ENCODE data around the gene IRF2BPL. TPM values are rescaled to one million over a fixed set of nuclear protein-coding genes. Genes with fewer than 3 reads are reported as not detected.

The IRF2BPL gene
- total RNA-seq, 5 donors from 2014 or later (not counting 1 experiment from before 2014, with no cell fraction given) = 32.6 to 50.4 (median 38.8) TPM

GRCh38 chr14:76976240-76977005 lies 52.1 kb downstream of the IRF2BPL start:
- H3K27me3 ChIP-seq (replicated peaks in 1 of 2; ENCODE audit: control insufficient read depth in 2 of 2, extremely low read depth in 1 of 2, insufficient read depth in 2 of 2, low read length in 1 of 2) = no peaks in the 10 kb centered on the region

GRCh38 chr14:76975812-76976211 lies 52.7 kb downstream of the IRF2BPL start:
- Mint-ChIP-seq H3K4me3 (no peak overlapping the region), H3K4me1 (peaks cover 15 to 21% (median 19%) of the 10 kb centered on the region in 3 donors), H3K27me3 (no peaks in the 10 kb centered on the region), H3K9me3 (no peaks in the 10 kb centered on the region), H3K27ac (no peak overlapping the region), H3K36me3 (no peaks in the 10 kb centered on the region)
- H3K36me3 ChIP-seq (ENCODE audit: control insufficient read depth in 2 of 2, extremely low read depth in 1 of 2, insufficient read depth in 1 of 2, low read length in 1 of 2) = no peaks in the 10 kb centered on the region
- POLR2A ChIA-PET = interaction anchor here in 1 of 2 donors (0.6 kb wide), 1 partner anchor 1688 kb away, joined by 5 read pairs; no protein-coding TSS in a partner anchor
- no peak for ATAC-seq (replicated peaks in 1 of 4)
- CTCF ChIA-PET = interaction anchor here (0.6 to 1.6 kb wide), 3 partner anchors 8 to 14 kb away, joined by 3 to 7 read pairs (median 3); no protein-coding TSS in a partner anchor
- H3K4me3 ChIP-seq (ENCODE audit: control insufficient read depth in 1 of 2, extremely low read depth in 1 of 2, low read length in 1 of 2) = no peak overlapping the region
- WGBS (ENCODE audit: insufficient coverage) = 93% methylated on average over 4 of the region's 4 CpGs
- H3K27ac ChIP-seq (ENCODE audit: low read length) = no peak overlapping the region
- H3K9me3 ChIP-seq = no peaks in the 10 kb centered on the region
- no peak for DNase-seq
- no peaks in the 10 kb centered on the region for H3K27me3 ChIP-seq (replicated peaks in 1 of 2; ENCODE audit: control insufficient read depth in 2 of 2, extremely low read depth in 1 of 2, insufficient read depth in 2 of 2, low read length in 1 of 2)
- peaks cover 3 to 22% of the 10 kb centered on the region in 2 experiments for H3K4me1 ChIP-seq (ENCODE audit: control insufficient read depth in 1 of 2, extremely low read depth in 1 of 2, insufficient read depth in 2 of 2, low read length in 2 of 2)

More at GRCh38 chr14:76976240-76977005, 52.1 kb downstream of the IRF2BPL start:
- Mint-ChIP-seq H3K4me3 (no peak overlapping the region), H3K27me3 (no peaks in the 10 kb centered on the region), H3K27ac (no peak overlapping the region), H3K9me3 (peaks cover 0 to under 1% (median under 1%) of the 10 kb centered on the region in 3 donors), H3K36me3 (peaks cover 2% of the 10 kb centered on the region), H3K4me1 (peaks cover 15 to 21% (median 19%) of the 10 kb centered on the region in 3 donors)
- 99% methylated on average over 6 of the region's 7 CpGs for WGBS (ENCODE audit: insufficient coverage)
- DNase-seq (no peak), ATAC-seq (replicated peaks in 1 of 4) (no peak)
- CTCF ChIA-PET = interaction anchor here in 1 of 2 donors (1.4 kb wide), 1 partner anchor 14 kb away, joined by 3 read pairs; no protein-coding TSS in a partner anchor
- POLR2A ChIA-PET = no interaction called here
- Histone ChIP-seq H3K4me3 (ENCODE audit: control insufficient read depth in 1 of 2, extremely low read depth in 1 of 2, low read length in 1 of 2) (no peak overlapping the region), H3K27ac (ENCODE audit: low read length) (no peak overlapping the region), H3K4me1 (ENCODE audit: control insufficient read depth in 1 of 2, extremely low read depth in 1 of 2, insufficient read depth in 2 of 2, low read length in 2 of 2) (peaks cover 3 to 22% of the 10 kb centered on the region in 2 experiments), H3K9me3 (no peaks in the 10 kb centered on the region), H3K36me3 (ENCODE audit: control insufficient read depth in 2 of 2, extremely low read depth in 1 of 2, insufficient read depth in 1 of 2, low read length in 1 of 2) (no peaks in the 10 kb centered on the region)

GRCh38 chr14:76975051-76975450 lies 53.5 kb downstream of the IRF2BPL start:
- DNase-seq (no peak), ATAC-seq (replicated peaks in 1 of 4) (no peak)
- Mint-ChIP-seq H3K4me3 (no peak overlapping the region), H3K4me1 (peaks cover 15 to 21% (median 19%) of the 10 kb centered on the region in 3 donors), H3K9me3 (no peaks in the 10 kb centered on the region), H3K27ac (no peak overlapping the region), H3K27me3 (no peaks in the 10 kb centered on the region), H3K36me3 (no peaks in the 10 kb centered on the region)
- Histone ChIP-seq H3K27ac (ENCODE audit: low read length) (no peak overlapping the region), H3K9me3 (no peaks in the 10 kb centered on the region), H3K27me3 (replicated peaks in 1 of 2; ENCODE audit: control insufficient read depth in 2 of 2, extremely low read depth in 1 of 2, insufficient read depth in 2 of 2, low read length in 1 of 2) (no peaks in the 10 kb centered on the region), H3K36me3 (ENCODE audit: control insufficient read depth in 2 of 2, extremely low read depth in 1 of 2, insufficient read depth in 1 of 2, low read length in 1 of 2) (no peaks in the 10 kb centered on the region), H3K4me1 (ENCODE audit: control insufficient read depth in 1 of 2, extremely low read depth in 1 of 2, insufficient read depth in 2 of 2, low read length in 2 of 2) (peaks cover 3 to 22% of the 10 kb centered on the region in 2 experiments), H3K4me3 (ENCODE audit: control insufficient read depth in 1 of 2, extremely low read depth in 1 of 2, low read length in 1 of 2) (no peak overlapping the region)
- ChIA-PET POLR2A (interaction anchor here in 1 of 2 donors (0.5 kb wide), 1 partner anchor 48 kb away, joined by 4 read pairs; no protein-coding TSS in a partner anchor), CTCF (interaction anchor here (0.6 to 1.6 kb wide), 2 partner anchors 9 to 12 kb away, joined by 3 to 7 read pairs; no protein-coding TSS in a partner anchor)
- WGBS (ENCODE audit: insufficient coverage) = 76% methylated on average over 3 of the region's 8 CpGs

Other genes with a start within 250 kb of the IRF2BPL start
- gene ANGEL1, start 215.8 kb downstream of the IRF2BPL start, total RNA-seq = 10 to 100 TPM; 15.4 to 33.7 (median 28.3) TPM
- gene LRRC74A, start 202.3 kb downstream of the IRF2BPL start, total RNA-seq = not detected
- gene CIPC, start 69.5 kb upstream of the IRF2BPL start, total RNA-seq = 10 to 100 TPM in 3 of 5 donors, 1 to 10 TPM in 2; 8.4 to 14.0 (median 11.8) TPM
- under 1 TPM in 1 of 5 donors, not detected in 4; 0.06 TPM for gene ZDHHC22, start 113.1 kb upstream of the IRF2BPL start, total RNA-seq
- gene TMEM63C, start 153.1 kb upstream of the IRF2BPL start, total RNA-seq = 1 to 10 TPM in 3 of 5 donors, under 1 TPM in 2; 0.76 to 2.6 (median 1.3) TPM
- gene NGB, start 242.5 kb upstream of the IRF2BPL start, total RNA-seq = not detected

Data from T-cell (primary cell).